Chondrocyte (in vitro differentiated cells): ENCODE results near the gene PIP4P1. TPM values are rescaled to one million over a fixed set of nuclear protein-coding genes. Genes with fewer than 3 reads are reported as not detected.

Experiments
- DNase-seq: peaks from one replicate; pipeline ENCODE4 v3.0.0; 2021; ENCODE audit warnings: mixed read lengths, low spot score
- H3K27ac Mint-ChIP-seq: one replicate; pipeline ENCODE4 v1.8.0; 2021; ENCODE audit warnings: mild to moderate bottlenecking, moderate library complexity, mixed read lengths; ENCODE audit not compliant: unreplicated experiment
- H3K27me3 Mint-ChIP-seq: 2 replicates; pipeline ENCODE4 v1.8.0; 2021; ENCODE audit warnings: low read depth, mixed read lengths
- H3K36me3 Mint-ChIP-seq: 2 replicates; pipeline ENCODE4 v1.8.0; 2021; ENCODE audit warnings: low read depth, mixed read lengths
- H3K4me1 Mint-ChIP-seq: 2 replicates; pipeline ENCODE4 v1.8.0; 2021; ENCODE audit warnings: low read depth, mild to moderate bottlenecking, mixed read lengths
- H3K4me3 Mint-ChIP-seq: one replicate; pipeline ENCODE4 v1.8.0; 2021; ENCODE audit warnings: mild to moderate bottlenecking, moderate library complexity, mixed read lengths; ENCODE audit not compliant: unreplicated experiment
- H3K9me3 Mint-ChIP-seq: 2 replicates; pipeline ENCODE4 v1.8.0; 2021; ENCODE audit warnings: low read depth, mixed read lengths
- CTCF ChIP-seq: fragments of 200-600 bp; sonication (generic); IDR thresholded peaks from 2 replicates; pipeline ENCODE4 v1.5.0; 2021; ENCODE audit warnings: antibody characterized with exemption, mild to moderate bottlenecking, moderate library complexity
- total RNA-seq: library from RNA; stranded (reverse); gene quantifications from 3 replicates; pipeline ENCODE4 v1.2.1, GENCODE V29; 2021

Gene PIP4P1
- total RNA-seq, 1 donor from 2014 or later = 36.9 TPM

GRCh38 chr14:20427231-20428009 lies 33.8 kb downstream of the PIP4P1 start:
- DNase-seq = no peak
- Mint-ChIP-seq H3K27ac (peak overlapping the region; percentile 24), H3K4me1 (peaks cover 7% of the 10 kb centered on the region), H3K36me3 (no peaks in the 10 kb centered on the region), H3K27me3 (no peaks in the 10 kb centered on the region), H3K4me3 (no peak overlapping the region), H3K9me3 (no peaks in the 10 kb centered on the region)
- TF ChIP-seq CTCF = no peak

GRCh38 chr14:20424851-20425250 lies 36.4 kb downstream of the PIP4P1 start:
- Mint-ChIP-seq H3K36me3 (no peaks in the 10 kb centered on the region), H3K4me1 (peaks cover 7% of the 10 kb centered on the region), H3K4me3 (no peak overlapping the region), H3K9me3 (no peaks in the 10 kb centered on the region), H3K27ac (no peak overlapping the region), H3K27me3 (no peaks in the 10 kb centered on the region)
- no peak for TF ChIP-seq CTCF
- no peak for DNase-seq

- peaks cover 7% of the 10 kb centered on the region for H3K4me1 Mint-ChIP-seq
- H3K27ac Mint-ChIP-seq = no peak overlapping the region
- no peaks in the 10 kb centered on the region for H3K9me3 Mint-ChIP-seq
- H3K4me3 Mint-ChIP-seq = no peak overlapping the region
- no peaks in the 10 kb centered on the region for H3K36me3 Mint-ChIP-seq
- DNase-seq = no peak
- H3K27me3 Mint-ChIP-seq = no peaks in the 10 kb centered on the region
- no peak for TF ChIP-seq CTCF
Measured at GRCh38 chr14:20422886-20423285, 38.3 kb downstream of the PIP4P1 start.

- Mint-ChIP-seq H3K4me1 (no peaks in the 10 kb centered on the region), H3K27me3 (no peaks in the 10 kb centered on the region), H3K36me3 (no peaks in the 10 kb centered on the region), H3K4me3 (no peak overlapping the region), H3K9me3 (no peaks in the 10 kb centered on the region), H3K27ac (no peak overlapping the region)
- DNase-seq = no peak
- no peak for TF ChIP-seq CTCF
Measured at GRCh38 chr14:20421267-20421666, 40.0 kb downstream of the PIP4P1 start.

- TF ChIP-seq CTCF = no peak
- Mint-ChIP-seq H3K4me1 (no peaks in the 10 kb centered on the region), H3K4me3 (no peak overlapping the region), H3K27me3 (no peaks in the 10 kb centered on the region), H3K27ac (no peak overlapping the region), H3K9me3 (no peaks in the 10 kb centered on the region), H3K36me3 (no peaks in the 10 kb centered on the region)
- DNase-seq = no peak
Measured at GRCh38 chr14:20419419-20419818, 41.8 kb downstream of the PIP4P1 start.
